HCT116 (cell line): Measurements from ENCODE around the gene GPC5. TPM values are rescaled to one million over a fixed set of nuclear protein-coding genes. Genes with fewer than 3 reads are reported as not detected.

Experiments
- ATAC-seq: fragments of 200-7000 bp; cut with Tn5 transposase; 2 replicates; pipeline ENCODE4 v1.9.1; 2020; ENCODE audit warnings: mild to moderate bottlenecking, moderate library complexity
- BruUV-seq: library from RNA; stranded (reverse); fragments of 400-500 nt; replicated peaks from 2 replicates; lab custom pipeline; 2021; lab: Mats Ljungman, UMichigan
- CTCF ChIA-PET: fragments of 300-600 bp; sonication (Branson Sonifier 250); formaldehyde crosslinking; loops from one replicate; lab custom pipeline; 2021; ENCODE audit warnings: antibody characterized with exemption; lab: Charles Lee
- POLR2A ChIA-PET: fragments of 300-600, 350-600 bp; sonication (Branson Sonifier 250); formaldehyde crosslinking; loops from one replicate; lab custom pipeline; 2021; ENCODE audit warnings: antibody characterized with exemption; lab: Charles Lee
- RAD21 ChIA-PET, 2 experiments: fragments of 300-600 bp; sonication (Branson Sonifier 250); formaldehyde crosslinking; loops; one replicate each; lab custom pipeline; 2023; ENCODE audit warnings: low total read pairs in 2 of 2; ENCODE audit not compliant: uncharacterized antibody in 2 of 2, unreplicated experiment in 2 of 2, low non-redundant PET in 1 of 2; lab: Charles Lee
- DNase-seq: peaks from one replicate; pipeline ENCODE4 v3.0.0-alpha.2; 2010; ENCODE audit warnings: low read depth, low spot score
- H2AFZ ChIP-seq: fragments of 200-600 bp; shearing (Covaris generic), sonication (generic); 2 replicates; pipeline ENCODE4 v1.6.1; 2017; ENCODE audit warnings: low read depth, mixed run types, mixed read lengths, antibody characterized with exemption, low read length; ENCODE audit not compliant: poor library complexity, severe bottlenecking
- H3K27ac ChIP-seq: 2 replicates; pipeline ENCODE4 v1.5.1; 2012; ENCODE audit warnings: low read depth, low read length
- H3K27me3 ChIP-seq: fragments of 200-600 bp; sonication (generic); 2 replicates; pipeline ENCODE4 v1.6.1; 2016; ENCODE audit warnings: mixed run types, low read length, mixed read lengths; ENCODE audit not compliant: insufficient read depth
- H3K36me3 ChIP-seq, 2 experiments: fragments of 200-500 bp in 1 of 2; fragments of 200-600 bp in 1 of 2; sonication (Bioruptor generic) in 1 of 2; sonication (generic) in 1 of 2; 2 replicates each; pipeline versions ENCODE4 v1.5.1 to v1.6.1; 2014 to 2016; ENCODE audit warnings: low read length in 2 of 2, inconsistent platforms in 1 of 2, mixed read lengths in 1 of 2, mixed run types in 1 of 2; ENCODE audit not compliant: insufficient read depth in 2 of 2, control insufficient read depth in 1 of 2
- H3K4me1 ChIP-seq, 2 experiments: fragments of 200-600 bp in 1 of 2; sonication (generic) in 1 of 2; 2 replicates each; pipeline versions ENCODE4 v1.5.1 to v1.6.1; 2012 to 2017; ENCODE audit warnings: low read length in 2 of 2, inconsistent platforms in 1 of 2, mild to moderate bottlenecking in 1 of 2, mixed read lengths in 1 of 2, mixed run types in 1 of 2, moderate library complexity in 1 of 2; ENCODE audit not compliant: insufficient read depth in 2 of 2, control insufficient read depth in 1 of 2
- H3K4me2 ChIP-seq: fragments of 200-600 bp; sonication (generic); 2 replicates; pipeline ENCODE4 v1.6.1; 2017; ENCODE audit warnings: mixed run types, low read length, mixed read lengths
- H3K4me3 ChIP-seq, 2 experiments: fragments of 200-600 bp in 1 of 2; sonication (generic) in 1 of 2; replicated peaks in 1 of 2; 2 replicates each; pipeline ENCODE4 v1.5.1; 2011 to 2016; ENCODE audit warnings: low read length in 2 of 2, control low read depth in 1 of 2, low read depth in 1 of 2, mild to moderate bottlenecking in 1 of 2, mixed read lengths in 1 of 2, mixed run types in 1 of 2
- H3K79me2 ChIP-seq: fragments of 200-600 bp; sonication (generic); 2 replicates; pipeline ENCODE4 v1.6.1; 2017; ENCODE audit warnings: mild to moderate bottlenecking, mixed run types, low read length, moderate library complexity, mixed read lengths; ENCODE audit not compliant: insufficient read depth
- H3K9ac ChIP-seq: fragments of 200-600 bp; sonication (generic); 2 replicates; pipeline ENCODE4 v1.6.1; 2016; ENCODE audit warnings: low read length, mixed read lengths
- H3K9me2 ChIP-seq: fragments of 200-600 bp; sonication (generic), shearing (Covaris generic); 2 replicates; pipeline ENCODE4 v1.6.1; 2017; ENCODE audit warnings: mixed run types, mild to moderate bottlenecking, moderate library complexity; ENCODE audit not compliant: insufficient read depth
- H3K9me3 ChIP-seq, 2 experiments: fragments of 200-500 bp in 1 of 2; fragments of 200-600 bp in 1 of 2; sonication (Bioruptor generic) in 1 of 2; sonication (generic) in 1 of 2; 2 replicates each; pipeline ENCODE4 v1.6.1; 2014 to 2017; ENCODE audit warnings: low read length in 2 of 2, mixed read lengths in 2 of 2, inconsistent platforms in 1 of 2, low read depth in 1 of 2, mild to moderate bottlenecking in 1 of 2, mixed run types in 1 of 2, moderate library complexity in 1 of 2; ENCODE audit not compliant: control insufficient read depth in 1 of 2, insufficient read depth in 1 of 2
- H4K20me1 ChIP-seq: fragments of 200-600 bp; sonication (generic), shearing (Covaris generic); 2 replicates; pipeline ENCODE4 v1.6.1; 2017; ENCODE audit warnings: mixed run types, mild to moderate bottlenecking, moderate library complexity; ENCODE audit not compliant: insufficient read depth
- ATF3 ChIP-seq: IDR thresholded peaks from 2 replicates; pipeline ENCODE4 v1.6.1; 2012
- CEBPB ChIP-seq: IDR thresholded peaks from 2 replicates; pipeline ENCODE4 v1.6.1; 2012; ENCODE audit warnings: low read depth
- FOSL1 ChIP-seq: IDR thresholded peaks from 2 replicates; pipeline ENCODE4 v1.6.1; 2012; ENCODE audit warnings: low read depth
- POLR2A ChIP-seq: IDR thresholded peaks from 2 replicates; pipeline ENCODE4 v1.7.0; 2011; ENCODE audit warnings: borderline replicate concordance; ENCODE audit not compliant: insufficient read depth, insufficient read length; ENCODE audit errors: extremely low read depth
- REST ChIP-seq: IDR thresholded peaks from 2 replicates; pipeline ENCODE4 v1.6.1; 2012; ENCODE audit warnings: low read depth
- SIN3A ChIP-seq: IDR thresholded peaks from 2 replicates; pipeline ENCODE4 v1.6.1; 2012; ENCODE audit warnings: low read depth
- SP1 ChIP-seq: IDR thresholded peaks from 2 replicates; pipeline ENCODE4 v1.6.1; 2012; ENCODE audit warnings: low read depth
- ZBTB33 ChIP-seq: IDR thresholded peaks from 2 replicates; pipeline ENCODE4 v1.6.1; 2011; ENCODE audit warnings: mild to moderate bottlenecking, low read length, moderate library complexity; ENCODE audit not compliant: insufficient replicate concordance; ENCODE audit errors: extremely low read depth
- ZFX ChIP-seq: fragments of 450-650 bp; IDR thresholded peaks from 2 replicates; pipeline ENCODE4 v1.6.1; 2017
- ZNF274 ChIP-seq: fragments of 200-500 bp; sonication (Bioruptor generic); IDR thresholded peaks from 2 replicates; pipeline ENCODE4 v1.6.1; 2014; ENCODE audit warnings: mild to moderate bottlenecking, low read depth, low read length, inconsistent platforms
- intact Hi-C: fragments of 100-400 bp; cut with micrococcal nuclease; formaldehyde crosslinking; loops from 2 replicates; pipeline ENCODE4 v1.10.0; 2022
- total RNA-seq: library from RNA; stranded (reverse); gene quantifications from one replicate; pipeline ENCODE4 v1.2.1, GENCODE V29; 2021; ENCODE audit not compliant: unreplicated experiment

The GPC5 gene
- total RNA-seq, 1 experiment from 2014 or later = not detected

GRCh38 chr13:92436924-92437323, 1038.5 kb downstream of the GPC5 start:
- no peak overlapping the region for H3K9ac ChIP-seq
- H3K27ac ChIP-seq = no peak overlapping the region
- intact Hi-C loops = no loop called here
- TF ChIP-seq ATF3 (no peak), SP1 (no peak), FOSL1 (no peak), SIN3A (no peak), POLR2A (no peak), ZFX (no peak), ZBTB33 (no peak), CEBPB (no peak), REST (no peak), ZNF274 (no peak)
- H2AFZ ChIP-seq = no peak overlapping the region
- no peaks in the 10 kb centered on the region for H3K4me1 ChIP-seq
- no peaks in the 10 kb centered on the region for H3K27me3 ChIP-seq
- RAD21 ChIA-PET = no interaction called here
- DNase-seq (no peak), ATAC-seq (no peak)
- no peaks in the 10 kb centered on the region for H4K20me1 ChIP-seq
- no peaks in the 10 kb centered on the region for H3K36me3 ChIP-seq
- H3K4me3 ChIP-seq = no peak overlapping the region
- no peak overlapping the region for H3K4me2 ChIP-seq
- BruUV-seq = no TSS peak
- no peaks in the 10 kb centered on the region for H3K9me2 ChIP-seq
- POLR2A ChIA-PET = no interaction called here
- H3K79me2 ChIP-seq = no peaks in the 10 kb centered on the region
- CTCF ChIA-PET = no interaction called here
- peaks cover 15 to 36% of the 10 kb centered on the region in 2 experiments; a peak in 2 of 4 replicates for H3K9me3 ChIP-seq
